ENCODE data around the gene BCL2L2.

GRCh38 chr14:23353433-23353780 is 46.8 kb downstream of the BCL2L2 start:
- TF ChIP-seq CTCF (IDR thresholded peaks at IDR 0.05) = no peak
- no peak for TF ChIP-seq POLR2A (IDR thresholded peaks at IDR 0.05)
